Astrocyte (in vitro differentiated cells and primary cell): ENCODE data around the gene CYB561D2.

Source experiments
- CTCF ChIP-seq: IDR thresholded peaks from 2 replicates; pipeline ENCODE4 v1.5.1; 2011; ENCODE audit warnings: low read depth, mild to moderate bottlenecking, inconsistent platforms, low read length, moderate library complexity; ENCODE audit not compliant: insufficient read depth
- EZH2 ChIP-seq: IDR thresholded peaks from 2 replicates; pipeline ENCODE4 v1.6.1; 2012; ENCODE audit warnings: mild to moderate bottlenecking, low read length, inconsistent platforms; ENCODE audit not compliant: insufficient read depth

DNA sequence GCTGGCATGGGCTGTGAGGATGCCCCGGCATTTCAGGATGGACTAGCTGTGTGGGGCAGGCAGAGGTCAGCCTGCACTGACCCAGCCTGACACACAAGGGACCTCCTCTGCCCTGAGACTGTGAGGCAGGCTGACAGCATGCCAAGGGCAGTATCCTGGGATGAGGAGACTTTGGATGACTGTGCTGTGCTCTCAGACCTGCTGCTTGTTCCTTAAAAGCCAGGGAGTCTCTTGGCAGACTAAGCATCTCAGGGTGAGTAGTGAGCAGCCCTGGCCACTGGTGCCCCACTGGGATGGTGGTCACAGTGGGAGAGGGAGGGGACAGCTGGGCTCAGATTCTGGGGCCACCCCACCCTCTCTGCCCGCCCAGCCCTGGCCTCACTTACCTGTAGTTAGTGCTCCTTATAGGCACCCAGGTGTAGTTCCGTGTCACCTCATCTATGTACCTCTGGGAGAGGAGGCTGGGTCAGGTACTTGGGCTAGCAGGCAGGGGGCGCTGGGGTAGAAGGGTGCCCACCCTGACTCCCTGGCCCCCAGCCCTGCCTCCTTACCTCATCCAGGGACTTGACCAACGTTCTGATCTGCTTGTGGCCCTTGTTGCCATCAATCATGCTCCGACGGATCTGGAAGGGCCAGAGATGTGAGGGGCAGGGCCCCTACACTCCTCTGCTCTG lies 24.7 kb downstream of the CYB561D2 start:
- TF ChIP-seq CTCF (no peak), EZH2 (no peak)
